ENCODE results near the gene USH1C. TPM values are rescaled to one million over a fixed set of nuclear protein-coding genes. Genes with fewer than 3 reads are reported as not detected.

USH1C gene
- polyA plus RNA-seq, 3 donors, result 63.8 to 89.3 (median 78.9) TPM

GRCh38 chr11:17574141-17575091, 30.2 kb upstream of the USH1C start:
- no peak for DNase-seq (ENCODE audit: extremely low read depth in 1 of 11, low read depth in 9 of 11, low spot score in 4 of 11)

GRCh38 chr11:17573526-17573925, 29.3 kb upstream of the USH1C start:
- DNase-seq (ENCODE audit: extremely low read depth in 1 of 11, low read depth in 9 of 11, low spot score in 4 of 11), result no peak

- DNase-seq (ENCODE audit: extremely low read depth in 1 of 11, low read depth in 9 of 11, low spot score in 4 of 11), result no peak
Measured at GRCh38 chr11:17572791-17573460, 28.7 kb upstream of the USH1C start.

GRCh38 chr11:17572359-17572690, 28.1 kb upstream of the USH1C start:
- no peak for DNase-seq (ENCODE audit: extremely low read depth in 1 of 11, low read depth in 9 of 11, low spot score in 4 of 11)

- DNase-seq (ENCODE audit: extremely low read depth in 1 of 11, low read depth in 9 of 11, low spot score in 4 of 11), result no peak
Measured at GRCh38 chr11:17571431-17572358, 27.5 kb upstream of the USH1C start.

GRCh38 chr11:17570034-17570433, 25.8 kb upstream of the USH1C start:
- no peak for DNase-seq (ENCODE audit: extremely low read depth in 1 of 11, low read depth in 9 of 11, low spot score in 4 of 11)

- DNase-seq (ENCODE audit: extremely low read depth in 1 of 11, low read depth in 9 of 11, low spot score in 4 of 11), result no peak
Measured at GRCh38 chr11:17568944-17569343, 24.7 kb upstream of the USH1C start.

- no peak for DNase-seq (ENCODE audit: extremely low read depth in 1 of 11, low read depth in 9 of 11, low spot score in 4 of 11)
Measured at GRCh38 chr11:17564687-17565042, 20.4 kb upstream of the USH1C start.

- DNase-seq (ENCODE audit: extremely low read depth in 1 of 11, low read depth in 9 of 11, low spot score in 4 of 11), result no peak
Measured at GRCh38 chr11:17563961-17564686, 19.9 kb upstream of the USH1C start.

- no peak for DNase-seq (ENCODE audit: extremely low read depth in 1 of 11, low read depth in 9 of 11, low spot score in 4 of 11)
Measured at GRCh38 chr11:17563231-17563646, 19.0 kb upstream of the USH1C start.

GRCh38 chr11:17561526-17561925, 17.3 kb upstream of the USH1C start:
- no peak for DNase-seq (ENCODE audit: extremely low read depth in 1 of 11, low read depth in 9 of 11, low spot score in 4 of 11)

GRCh38 chr11:17561111-17561415, 16.8 kb upstream of the USH1C start:
- no peak for DNase-seq (ENCODE audit: extremely low read depth in 1 of 11, low read depth in 9 of 11, low spot score in 4 of 11)

- no peak for DNase-seq (ENCODE audit: extremely low read depth in 1 of 11, low read depth in 9 of 11, low spot score in 4 of 11)
Measured at GRCh38 chr11:17560281-17561110, 16.3 kb upstream of the USH1C start.

- DNase-seq (ENCODE audit: extremely low read depth in 1 of 11, low read depth in 9 of 11, low spot score in 4 of 11), result no peak
Measured at GRCh38 chr11:17559341-17560087, 15.3 kb upstream of the USH1C start.

GRCh38 chr11:17558916-17559315, 14.7 kb upstream of the USH1C start:
- no peak for DNase-seq (ENCODE audit: extremely low read depth in 1 of 11, low read depth in 9 of 11, low spot score in 4 of 11)

- DNase-seq (ENCODE audit: extremely low read depth in 1 of 11, low read depth in 9 of 11, low spot score in 4 of 11), result no peak
Measured at GRCh38 chr11:17558025-17558780, 14.0 kb upstream of the USH1C start.

GRCh38 chr11:17556999-17557398, 12.8 kb upstream of the USH1C start:
- DNase-seq (ENCODE audit: extremely low read depth in 1 of 11, low read depth in 9 of 11, low spot score in 4 of 11), result no peak
